ENCODE data around the gene VPS26B.

VPS26B gene

DNA sequence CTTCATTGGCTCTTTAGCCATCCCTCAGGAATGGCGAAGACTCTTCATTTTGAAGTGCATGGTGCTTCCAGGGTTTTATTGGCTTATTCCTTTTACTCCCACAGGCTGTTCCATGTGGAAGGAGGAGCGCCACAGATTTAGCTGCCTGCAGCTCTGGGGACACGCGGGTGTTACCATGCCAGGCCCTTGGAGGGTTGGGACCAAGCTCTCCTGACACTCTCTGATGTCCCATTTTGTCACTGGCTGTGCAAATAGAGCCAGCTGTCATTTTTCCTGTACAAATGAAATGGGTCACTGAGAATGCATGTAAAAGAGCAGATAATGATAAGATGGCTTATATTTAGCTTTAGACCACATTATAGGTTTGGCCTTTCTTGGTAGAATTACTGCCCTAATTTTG, 19.4 kb downstream of the VPS26B start:
- H3K27ac ChIP-seq = no peak overlapping the region
- TF ChIP-seq, protein P1, sequence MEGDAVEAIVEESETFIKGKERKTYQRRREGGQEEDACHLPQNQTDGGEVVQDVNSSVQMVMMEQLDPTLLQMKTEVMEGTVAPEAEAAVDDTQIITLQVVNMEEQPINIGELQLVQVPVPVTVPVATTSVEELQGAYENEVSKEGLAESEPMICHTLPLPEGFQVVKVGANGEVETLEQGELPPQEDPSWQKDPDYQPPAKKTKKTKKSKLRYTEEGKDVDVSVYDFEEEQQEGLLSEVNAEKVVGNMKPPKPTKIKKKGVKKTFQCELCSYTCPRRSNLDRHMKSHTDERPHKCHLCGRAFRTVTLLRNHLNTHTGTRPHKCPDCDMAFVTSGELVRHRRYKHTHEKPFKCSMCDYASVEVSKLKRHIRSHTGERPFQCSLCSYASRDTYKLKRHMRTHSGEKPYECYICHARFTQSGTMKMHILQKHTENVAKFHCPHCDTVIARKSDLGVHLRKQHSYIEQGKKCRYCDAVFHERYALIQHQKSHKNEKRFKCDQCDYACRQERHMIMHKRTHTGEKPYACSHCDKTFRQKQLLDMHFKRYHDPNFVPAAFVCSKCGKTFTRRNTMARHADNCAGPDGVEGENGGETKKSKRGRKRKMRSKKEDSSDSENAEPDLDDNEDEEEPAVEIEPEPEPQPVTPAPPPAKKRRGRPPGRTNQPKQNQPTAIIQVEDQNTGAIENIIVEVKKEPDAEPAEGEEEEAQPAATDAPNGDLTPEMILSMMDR (conservative IDR thresholded peaks at IDR 0.05) = no peak

DNA sequence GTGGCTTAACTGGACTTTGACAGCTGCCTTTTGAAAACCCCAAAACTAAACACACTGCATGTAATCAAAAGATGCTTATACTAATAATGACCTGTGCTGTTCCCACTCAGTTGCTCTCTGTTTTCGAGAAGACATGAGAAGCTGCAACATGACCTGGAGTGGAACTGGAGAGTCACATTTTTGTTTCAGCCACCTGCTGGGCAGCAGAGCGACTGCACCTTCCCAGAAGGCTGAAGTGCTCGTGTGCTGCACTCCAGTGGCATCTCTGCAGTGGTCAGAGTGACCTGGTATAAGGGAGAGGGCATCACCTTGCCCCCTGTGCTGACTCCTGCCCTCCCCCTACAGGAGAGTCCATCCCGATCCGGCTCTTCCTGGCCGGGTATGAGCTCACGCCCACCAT, 20.1 kb downstream of the VPS26B start:
- H3K27ac ChIP-seq = peak overlapping the region; percentile 72; the same call in 1 of the 2 replicates
- TF ChIP-seq, protein P1 (conservative IDR thresholded peaks at IDR 0.05) = peak; percentile 77

DNA sequence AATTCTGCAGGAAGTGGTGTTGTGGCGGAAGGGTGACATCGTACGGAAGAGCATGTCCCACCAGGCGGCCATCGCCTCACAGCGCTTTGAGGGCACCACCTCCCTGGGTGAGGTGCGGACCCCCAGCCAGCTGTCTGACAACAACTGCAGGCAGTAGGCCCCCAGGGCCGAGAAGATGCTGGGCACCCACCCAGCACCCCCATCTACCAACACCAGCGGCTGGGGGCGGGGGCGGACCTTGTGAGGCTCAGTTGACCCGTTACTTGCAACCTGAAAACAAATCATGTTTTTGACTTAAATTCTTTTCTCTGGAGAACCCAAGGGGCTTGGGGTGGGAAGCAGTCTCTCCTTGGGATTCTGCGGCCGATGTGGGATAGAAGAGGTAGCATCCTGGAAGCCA, 21.0 kb downstream of the VPS26B start:
- TF ChIP-seq, protein P1 (conservative IDR thresholded peaks at IDR 0.05) = no peak
- H3K27ac ChIP-seq = peak overlapping the region; percentile 72

DNA sequence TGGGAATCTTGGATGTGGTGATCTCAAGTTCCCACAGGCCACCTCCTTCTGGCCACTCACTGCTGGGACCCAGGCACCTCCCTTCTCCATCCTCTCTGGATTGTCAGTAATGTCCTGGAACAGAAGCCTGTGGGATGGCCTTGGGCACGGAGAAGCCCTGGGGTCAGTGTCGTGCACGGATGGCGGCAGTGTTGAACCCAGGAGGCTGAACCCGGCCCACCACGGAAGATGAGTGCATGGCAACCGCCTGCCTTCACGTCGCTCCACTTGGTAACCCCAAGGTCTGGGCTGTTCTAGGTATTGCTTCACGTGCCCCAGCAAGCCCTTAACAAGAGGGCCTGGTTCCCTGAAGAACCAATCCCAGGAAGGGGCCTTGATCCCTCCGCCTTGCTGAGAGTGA, 21.6 kb downstream of the VPS26B start:
- peak overlapping the region; percentile 72 for H3K27ac ChIP-seq
- TF ChIP-seq, protein P1 (conservative IDR thresholded peaks at IDR 0.05) = no peak

DNA sequence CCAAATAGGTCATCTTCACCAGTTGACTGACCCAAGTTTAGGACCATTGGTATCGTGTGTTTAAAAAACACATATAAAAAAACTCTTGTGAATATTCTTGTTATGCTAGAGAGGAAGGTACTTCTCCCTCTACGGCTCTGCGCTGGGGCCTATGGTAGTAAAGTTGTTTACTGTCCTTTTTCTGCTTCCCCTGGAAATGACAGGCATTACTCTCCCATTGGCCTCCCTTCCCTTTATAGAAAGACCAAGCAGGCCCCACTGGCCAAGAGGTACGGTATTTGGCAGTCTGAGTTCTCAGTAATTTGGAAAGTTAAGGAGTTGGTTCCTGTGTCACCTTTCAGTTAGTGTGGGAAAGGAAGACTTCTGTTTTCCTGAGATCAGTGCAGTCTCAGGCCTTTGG, 22.2 kb downstream of the VPS26B start:
- peak overlapping the region; percentile 72 for H3K27ac ChIP-seq
- TF ChIP-seq, protein P1 (conservative IDR thresholded peaks at IDR 0.05) = no peak

DNA sequence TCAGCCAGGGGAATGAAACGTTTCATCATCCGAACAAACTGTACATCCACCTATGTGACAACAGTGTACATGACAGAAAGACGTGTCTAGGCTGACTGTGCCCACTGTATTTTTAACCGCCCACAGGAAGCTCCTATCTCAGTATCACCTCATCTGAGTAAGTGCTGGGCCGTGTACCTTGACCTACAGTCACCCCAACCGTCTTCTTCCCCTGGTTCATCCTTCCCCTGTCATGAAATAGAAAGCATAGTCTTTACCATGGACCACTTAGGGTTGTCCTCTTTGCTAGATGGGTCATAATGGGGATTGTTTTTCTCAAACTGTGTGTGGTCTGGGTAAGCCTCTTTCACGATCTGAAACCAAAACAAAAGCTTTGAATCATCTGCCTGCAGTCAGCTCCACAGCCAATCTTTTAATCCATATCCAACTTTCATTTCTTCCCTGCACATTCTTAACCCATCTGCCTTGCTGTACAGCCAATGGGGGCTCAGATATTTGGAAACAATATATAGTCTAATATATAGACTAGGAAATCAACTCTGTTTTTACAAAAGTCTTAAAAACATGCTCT, 24.5 kb downstream of the VPS26B start:
- H3K27ac ChIP-seq = no peak overlapping the region
- TF ChIP-seq, protein P1 (conservative IDR thresholded peaks at IDR 0.05) = no peak

DNA sequence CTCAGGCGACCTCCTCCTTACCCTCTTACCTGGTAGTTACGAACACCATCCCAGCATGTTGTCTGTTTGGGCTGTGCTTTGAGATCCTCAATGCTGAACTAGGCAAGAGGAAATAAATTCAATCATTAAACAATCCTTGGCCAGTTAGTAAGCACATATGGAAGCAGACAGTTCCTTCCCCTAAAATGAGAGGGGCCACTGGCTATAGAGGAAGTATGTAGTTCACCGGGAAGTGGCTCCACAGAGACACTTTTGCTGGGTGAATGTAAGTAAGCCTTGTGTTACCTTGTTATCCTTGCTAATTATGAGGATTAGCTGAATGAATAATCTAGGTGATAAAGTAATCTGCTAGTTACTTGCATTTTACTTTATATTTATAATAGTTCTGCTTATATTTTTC, 25.8 kb downstream of the VPS26B start:
- TF ChIP-seq, protein P1 (conservative IDR thresholded peaks at IDR 0.05) = no peak
- H3K27ac ChIP-seq = no peak overlapping the region
